LHCN-M2 (cell line): ENCODE data around the gene ACSS1. TPM values are rescaled to one million over a fixed set of nuclear protein-coding genes. Genes with fewer than 3 reads are reported as not detected.

Experiments
- DNase-seq: peaks from one replicate; pipeline ENCODE4 v3.0.0-alpha.2; 2012; ENCODE audit warnings: low read depth
- total RNA-seq: library from RNA; depleted of rRNA; stranded (reverse); fragments of >200 nt; gene quantifications from 2 replicates; pipeline ENCODE4 v1.2.3, GENCODE V29; 2014

ACSS1 gene
- total RNA-seq, 1 experiment from 2014 or later: 0.75 TPM

DNA sequence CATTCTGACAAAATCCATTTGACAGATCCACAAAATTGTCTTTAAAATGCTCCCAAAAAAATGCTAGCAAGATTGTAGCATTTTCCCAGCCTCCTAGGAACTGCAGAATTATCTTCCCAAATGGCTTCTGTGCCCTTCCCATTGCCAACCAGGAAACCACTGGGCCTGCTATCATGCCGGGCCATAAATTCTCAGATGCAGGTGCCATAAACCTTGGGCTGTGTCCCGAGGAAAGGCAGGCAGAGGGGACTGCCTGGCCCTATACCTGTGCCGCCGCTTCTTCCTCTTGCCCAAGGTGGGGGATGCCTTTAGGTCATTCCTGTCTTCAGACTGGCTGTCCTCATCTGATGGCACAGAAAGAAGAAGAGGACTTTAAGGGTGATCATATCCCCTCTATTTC lies 21.2 kb upstream of the ACSS1 start:
- no peak for DNase-seq

DNA sequence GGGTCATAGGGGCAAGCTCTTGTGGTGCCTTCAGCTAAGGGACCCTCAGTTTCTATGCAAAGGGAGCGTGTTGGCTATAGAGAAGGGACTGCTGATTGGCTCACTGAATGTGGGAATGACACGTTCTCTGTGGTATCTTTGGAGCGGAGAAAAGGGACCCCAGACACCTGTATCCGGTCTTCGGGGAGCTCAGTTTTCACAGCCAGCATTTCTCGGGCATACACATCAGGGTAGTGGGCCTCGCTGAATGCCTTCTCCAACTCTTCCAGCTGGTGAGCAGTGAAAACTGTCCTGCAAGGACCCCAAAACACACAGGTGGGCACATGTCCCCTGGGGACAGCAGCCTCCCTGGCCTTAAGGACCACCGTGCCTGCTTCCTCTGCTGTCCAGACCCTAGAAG lies 20.7 kb upstream of the ACSS1 start:
- no peak for DNase-seq

DNA sequence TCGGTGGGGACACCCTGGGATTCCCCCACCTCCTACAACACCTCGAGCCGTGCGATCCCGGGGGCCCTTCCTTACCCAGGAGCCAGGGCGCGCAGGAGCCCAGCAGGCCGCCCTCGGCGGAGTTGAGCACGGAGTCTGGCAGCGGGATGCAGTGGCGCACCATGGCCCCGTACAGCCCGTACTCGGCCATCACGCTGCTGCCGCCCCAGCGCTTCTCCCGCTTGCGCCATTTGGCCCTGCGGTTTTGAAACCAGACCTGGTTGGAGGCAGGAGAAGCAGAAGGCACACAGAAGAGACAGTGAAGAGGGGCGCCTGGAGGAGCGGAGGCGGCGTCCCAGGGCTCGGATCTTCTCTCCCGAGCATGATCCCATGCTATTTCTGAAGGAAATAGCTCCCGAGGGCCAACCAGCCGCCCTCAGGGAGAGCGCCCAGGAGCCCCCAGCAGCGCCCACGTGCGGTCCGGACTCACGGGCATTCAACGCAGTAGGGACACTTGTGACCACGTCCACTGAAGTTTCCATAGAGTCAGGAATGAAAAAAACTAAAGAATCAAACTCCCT lies 19.8 kb upstream of the ACSS1 start:
- no peak for DNase-seq

DNA sequence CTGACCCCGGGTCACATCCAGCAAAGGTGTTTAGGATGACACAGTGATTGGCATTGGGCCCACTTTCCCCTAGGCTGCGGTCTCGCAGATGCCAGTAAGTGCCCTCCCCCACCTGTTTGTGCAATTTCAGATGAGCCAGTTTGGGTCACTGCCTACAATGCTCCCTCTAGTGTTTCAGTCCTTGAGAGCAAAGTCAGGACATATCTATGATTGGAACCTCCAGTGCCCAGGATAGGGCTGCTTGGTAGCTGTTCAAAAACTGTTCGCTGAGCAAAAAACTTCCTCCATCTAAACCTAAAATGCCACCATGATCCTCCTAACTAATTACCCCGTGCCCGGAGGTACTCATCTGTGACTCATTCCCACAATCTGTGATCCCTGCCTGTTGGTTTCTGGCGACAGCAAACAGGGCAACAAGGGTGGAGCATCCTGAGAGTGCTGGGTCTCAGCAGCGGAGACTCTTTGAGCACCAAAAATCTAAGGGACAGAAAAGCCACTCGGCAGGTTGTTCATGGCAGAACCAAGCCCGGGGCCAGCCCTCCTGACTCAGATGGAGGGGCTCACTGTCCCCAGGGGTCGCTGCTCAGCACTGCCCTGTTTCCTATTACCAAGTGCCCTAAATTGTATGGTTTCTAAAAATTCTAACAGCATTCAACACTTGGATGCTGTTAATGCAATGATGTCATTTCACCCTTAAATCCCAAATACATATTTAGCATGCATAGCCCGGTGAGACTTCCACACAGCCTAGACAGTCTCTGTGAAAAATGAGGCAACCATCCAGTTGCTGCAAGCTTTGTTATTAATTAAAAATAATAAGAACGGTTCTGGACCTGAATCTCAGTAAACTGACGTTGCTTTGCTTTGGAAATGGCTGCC lies 19.0 kb upstream of the ACSS1 start:
- DNase-seq: peak; percentile 30

DNA sequence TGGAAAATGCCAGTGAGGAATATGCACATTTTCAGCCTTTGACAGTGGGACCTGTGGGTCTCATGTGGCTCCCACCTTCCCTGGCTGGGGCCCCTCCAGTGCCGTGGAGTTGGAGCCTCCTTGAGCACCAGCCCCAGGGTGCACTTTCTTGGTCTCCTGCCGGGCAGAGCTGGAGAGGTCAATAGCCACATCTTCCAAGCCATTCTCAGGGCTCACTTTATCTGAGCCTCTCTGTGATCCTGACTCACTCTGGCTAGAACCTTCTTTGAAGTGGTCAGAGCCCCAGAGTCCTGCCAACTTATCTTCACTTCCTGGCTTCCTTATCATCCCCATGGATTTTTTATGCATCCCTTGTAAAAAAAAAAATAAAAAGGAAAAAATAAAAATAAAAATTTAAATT lies 18.3 kb upstream of the ACSS1 start:
- no peak for DNase-seq

DNA sequence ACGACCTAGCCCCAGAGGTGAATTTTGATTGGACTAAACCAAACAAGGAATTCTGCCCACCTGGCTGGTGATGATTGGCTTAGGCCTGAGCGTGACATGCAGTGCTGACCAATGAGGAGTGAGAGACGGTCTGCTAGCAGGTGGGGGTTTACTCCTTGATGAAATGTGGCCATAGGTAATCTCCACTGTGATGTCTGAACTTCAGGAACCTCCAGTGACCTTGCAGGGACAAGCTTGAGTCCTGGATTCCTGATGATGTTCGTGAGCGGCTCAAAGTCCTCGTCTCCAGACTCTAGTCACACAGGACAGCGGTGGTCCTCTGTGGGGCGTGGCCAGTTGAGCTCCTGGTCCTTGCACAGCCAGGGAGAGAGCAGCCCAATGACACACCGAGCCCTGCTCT lies 15.6 kb upstream of the ACSS1 start:
- no peak for DNase-seq

DNA sequence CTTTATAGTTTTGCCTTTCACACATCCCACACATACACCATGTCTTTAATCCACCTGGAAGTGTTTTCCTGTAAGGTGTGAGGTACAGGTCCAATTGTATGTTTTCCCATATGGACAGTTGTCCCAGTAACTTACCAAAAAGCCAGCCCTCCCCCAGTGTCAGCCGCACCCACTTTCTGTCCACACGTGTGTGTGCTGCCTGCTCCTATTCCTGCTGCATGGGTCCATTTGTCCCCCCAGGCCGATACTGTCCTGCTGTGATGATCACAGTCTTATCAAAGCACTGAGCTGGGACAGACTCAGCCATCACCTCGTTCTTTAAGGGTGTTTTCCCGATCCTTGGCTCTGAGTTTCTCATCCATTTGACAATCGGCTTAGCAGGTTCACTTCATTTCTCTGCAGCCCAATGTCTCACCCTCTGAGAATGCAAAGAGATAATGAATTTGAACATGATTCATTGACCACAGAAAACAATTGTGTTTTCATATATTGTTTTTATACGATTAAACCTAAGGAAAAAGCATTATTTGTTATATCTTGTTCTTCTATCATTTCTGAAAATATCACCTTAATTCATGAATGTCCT lies 14.4 kb upstream of the ACSS1 start:
- no peak for DNase-seq

DNA sequence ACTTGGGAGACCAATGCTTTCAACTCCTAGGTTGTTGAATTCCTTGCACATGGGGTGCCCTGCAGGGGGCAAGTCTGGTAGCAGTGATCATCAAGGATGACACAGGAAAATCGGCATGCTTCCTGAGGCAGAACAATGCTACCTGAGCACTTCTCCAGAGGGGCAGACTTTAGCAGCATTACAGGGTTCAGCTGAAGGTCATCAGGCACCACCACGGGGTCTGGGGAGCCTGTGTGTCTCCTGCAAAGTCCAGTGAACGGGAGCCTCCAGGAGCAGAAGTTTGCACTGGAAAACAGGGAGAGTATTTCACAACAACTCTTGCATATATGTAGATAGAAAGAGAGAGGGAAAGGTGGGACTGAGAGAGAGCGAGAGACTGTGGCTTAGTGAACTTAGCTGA lies 13.8 kb upstream of the ACSS1 start:
- DNase-seq: no peak

DNA sequence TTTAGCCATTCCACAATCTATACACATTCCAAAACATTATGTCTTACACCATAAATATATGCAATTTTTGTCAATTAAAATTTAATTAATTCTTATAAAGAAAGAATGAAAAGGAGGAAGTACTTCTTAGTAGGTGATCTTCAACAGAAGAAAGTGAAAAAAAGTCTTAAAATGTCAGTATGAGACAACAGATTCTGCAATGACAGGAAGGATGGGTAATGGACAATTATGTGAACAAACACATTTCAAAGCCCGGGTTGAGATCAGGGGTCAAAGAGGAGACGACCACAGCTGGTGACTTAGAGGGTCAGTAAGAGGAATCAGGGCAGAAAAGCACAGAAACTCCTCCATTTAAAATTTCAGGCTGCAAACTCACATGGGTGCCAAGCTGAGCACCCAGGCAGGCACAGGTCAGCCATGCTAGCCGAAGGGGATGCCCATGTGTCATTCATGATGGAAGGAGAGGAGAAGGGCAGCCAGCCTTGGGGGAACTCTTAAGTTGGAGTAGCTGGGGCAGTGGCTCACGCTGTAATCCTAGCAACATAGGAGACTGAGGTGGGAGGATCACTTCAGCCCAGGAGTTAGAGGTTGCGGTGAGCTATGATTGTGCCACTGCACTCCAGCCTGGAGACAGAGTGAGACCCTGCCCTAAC lies 13.0 kb upstream of the ACSS1 start:
- DNase-seq: no peak

DNA sequence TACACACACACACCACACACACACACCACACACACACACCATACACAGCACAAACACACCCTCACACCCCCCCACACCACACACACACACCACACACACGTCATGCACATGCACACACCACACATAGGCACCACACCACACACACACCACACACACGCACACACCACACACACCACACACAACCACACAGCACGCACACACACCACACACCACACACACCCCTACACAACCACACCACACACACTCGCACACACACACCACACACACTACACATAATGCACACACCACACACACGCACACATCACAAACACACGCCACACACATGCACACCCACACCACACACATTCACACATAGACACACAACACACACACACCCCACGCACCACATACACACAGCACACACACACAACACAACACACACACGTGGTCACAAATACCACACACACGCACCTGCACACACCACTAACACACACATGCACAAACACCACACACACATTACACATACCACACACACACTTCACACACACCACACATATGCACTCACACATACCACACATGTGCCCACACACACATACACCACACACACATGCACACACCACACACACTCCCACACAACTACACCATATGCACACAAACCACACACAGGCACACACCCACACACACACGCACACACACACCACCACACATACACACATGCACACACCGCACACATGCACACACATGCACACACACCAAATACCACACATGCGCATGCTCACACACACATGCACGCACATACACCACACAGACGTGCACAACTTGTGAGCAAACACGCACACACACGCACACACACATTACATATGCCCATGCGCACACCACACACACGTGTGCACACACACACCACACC lies 9.4 kb upstream of the ACSS1 start:
- no peak for DNase-seq

DNA sequence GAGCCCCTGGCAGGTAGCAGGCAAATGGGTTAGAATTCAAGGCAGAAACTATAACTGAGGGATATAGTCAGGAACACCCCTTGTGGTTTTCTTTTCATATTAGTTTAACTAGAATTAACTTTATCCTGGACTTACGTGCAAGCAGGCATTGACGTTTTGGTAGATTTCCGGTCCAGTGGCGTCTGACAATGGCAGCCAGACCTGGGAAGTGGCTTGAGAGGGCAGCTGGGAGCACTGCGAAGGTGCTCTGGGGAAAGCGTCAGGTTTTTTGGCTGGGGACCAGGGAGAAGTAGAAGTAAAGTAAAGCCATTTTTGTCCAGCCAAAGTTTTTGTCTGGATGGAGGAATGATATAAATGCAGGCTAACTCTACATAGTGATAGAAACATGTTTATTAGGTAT lies 8.4 kb upstream of the ACSS1 start:
- DNase-seq: no peak

DNA sequence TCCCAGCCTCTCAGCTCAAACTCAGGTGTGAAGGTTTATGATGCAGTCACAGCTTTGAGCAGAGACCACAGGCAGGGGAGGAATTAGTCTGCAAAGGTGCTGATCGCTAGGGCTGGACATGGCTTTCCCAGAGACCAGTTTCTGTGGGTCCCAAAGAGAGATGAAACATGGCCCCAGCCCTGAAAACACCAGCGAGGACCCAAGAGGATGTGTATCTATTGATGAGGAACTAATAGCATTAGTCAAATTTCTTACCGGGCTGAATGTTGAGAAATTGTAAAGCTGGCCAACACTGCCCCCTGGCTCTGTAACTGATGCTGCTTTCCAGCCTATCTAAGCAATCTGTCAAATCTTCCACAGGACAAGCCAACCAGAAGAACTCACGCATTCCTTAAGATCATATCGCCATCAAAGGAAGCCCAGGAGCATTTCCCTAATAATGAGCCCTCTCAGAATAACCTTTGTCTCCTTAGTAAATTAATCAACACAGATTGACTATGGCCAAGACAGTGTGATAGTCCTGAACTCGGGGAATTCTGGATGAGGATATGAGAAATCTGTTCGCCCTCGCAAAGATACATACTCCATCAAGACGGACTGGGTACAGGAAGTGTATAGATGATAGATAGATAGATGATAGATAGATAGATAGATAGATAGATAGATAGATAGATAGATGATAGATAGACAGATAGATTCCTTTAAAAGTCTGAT lies 7.8 kb upstream of the ACSS1 start:
- DNase-seq: peak; percentile 50

DNA sequence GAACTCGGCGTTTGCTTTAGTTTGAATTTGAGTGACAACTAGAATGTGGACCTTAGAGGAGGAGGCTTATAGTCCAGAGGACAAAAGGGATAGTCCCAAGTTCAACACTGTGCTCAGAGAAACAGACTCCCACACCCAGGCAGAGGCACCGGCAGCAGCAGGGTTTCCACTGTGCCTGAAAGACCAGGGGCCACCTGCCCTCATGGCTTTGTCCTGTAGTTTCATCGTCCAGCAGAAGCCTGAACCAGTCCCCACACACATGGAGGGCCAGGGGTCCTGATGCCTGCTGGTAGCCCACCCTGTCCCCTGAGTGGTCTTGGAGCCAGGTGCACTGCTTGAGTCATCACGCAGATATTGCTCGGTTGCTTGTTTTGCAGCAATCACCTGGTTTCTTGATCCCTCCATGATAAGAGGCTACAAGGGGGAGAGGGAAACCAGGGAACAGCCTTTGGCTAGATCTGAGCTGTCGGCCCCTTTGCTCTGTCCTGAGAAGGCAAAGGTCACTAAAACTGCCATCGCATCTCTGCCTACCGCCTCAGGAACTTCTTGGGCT lies 7.2 kb upstream of the ACSS1 start:
- no peak for DNase-seq

DNA sequence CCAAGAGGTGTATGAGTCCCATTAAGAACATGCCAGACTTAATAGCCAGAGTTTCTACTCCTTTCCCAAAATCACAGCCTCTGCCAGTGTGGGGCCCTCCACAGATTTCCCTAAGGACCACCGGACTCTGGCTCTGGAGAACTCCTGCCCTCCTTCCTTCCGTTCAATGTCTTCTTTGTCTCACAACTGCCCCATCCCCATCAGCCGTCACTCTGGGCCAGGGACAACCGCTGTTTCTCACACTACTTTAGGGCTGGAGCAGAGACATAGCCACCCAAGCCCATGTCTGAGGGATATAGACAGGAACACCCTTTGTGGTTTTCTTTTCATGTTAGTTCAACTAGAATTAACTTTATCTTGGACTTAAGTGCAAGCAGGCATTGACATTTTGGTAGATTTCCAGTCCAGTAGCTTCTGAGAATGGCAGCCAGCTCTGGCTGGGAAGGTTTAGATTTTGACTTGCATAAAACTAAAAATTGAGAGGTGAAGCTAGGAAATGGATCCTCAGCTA lies 6.7 kb upstream of the ACSS1 start:
- no peak for DNase-seq

DNA sequence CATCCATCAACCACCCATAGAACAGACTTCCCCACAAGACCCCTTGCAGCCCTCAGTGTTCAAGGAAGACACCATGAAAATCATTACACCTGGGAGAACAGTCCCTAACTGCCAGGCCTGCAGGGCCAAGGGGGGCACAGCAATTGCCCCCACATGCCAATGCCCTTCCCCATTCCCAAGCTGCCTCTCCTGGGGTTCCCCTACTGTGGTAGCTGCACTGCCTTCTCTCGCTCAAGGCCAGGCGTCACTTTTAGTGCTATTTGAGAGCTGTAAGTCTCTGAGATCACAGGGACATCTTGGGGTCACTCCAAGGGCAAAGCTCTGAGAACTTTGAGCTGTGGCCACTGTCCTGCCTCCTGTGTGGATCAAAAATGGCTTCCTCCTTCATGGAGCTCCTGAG lies 6.0 kb upstream of the ACSS1 start:
- no peak for DNase-seq

DNA sequence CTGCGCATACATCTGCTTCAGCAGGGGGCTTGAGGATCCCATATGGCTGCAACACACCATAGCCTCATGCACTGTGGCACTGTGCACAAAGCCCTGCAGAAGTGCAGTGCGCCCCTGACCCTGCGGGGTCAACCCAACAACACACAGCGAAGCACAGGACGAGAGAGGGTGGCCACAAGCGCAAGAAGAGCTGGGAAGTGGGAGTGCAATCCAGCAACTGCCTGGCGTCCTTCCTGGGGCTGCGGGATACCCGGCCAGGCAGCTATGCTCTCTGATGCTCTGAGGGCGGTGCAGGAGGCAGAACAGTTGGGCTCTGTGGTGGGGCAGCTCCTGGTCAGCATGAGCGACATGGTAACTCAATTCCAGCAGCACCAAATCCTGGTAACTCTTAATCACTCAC lies 5.6 kb upstream of the ACSS1 start:
- DNase-seq: no peak

DNA sequence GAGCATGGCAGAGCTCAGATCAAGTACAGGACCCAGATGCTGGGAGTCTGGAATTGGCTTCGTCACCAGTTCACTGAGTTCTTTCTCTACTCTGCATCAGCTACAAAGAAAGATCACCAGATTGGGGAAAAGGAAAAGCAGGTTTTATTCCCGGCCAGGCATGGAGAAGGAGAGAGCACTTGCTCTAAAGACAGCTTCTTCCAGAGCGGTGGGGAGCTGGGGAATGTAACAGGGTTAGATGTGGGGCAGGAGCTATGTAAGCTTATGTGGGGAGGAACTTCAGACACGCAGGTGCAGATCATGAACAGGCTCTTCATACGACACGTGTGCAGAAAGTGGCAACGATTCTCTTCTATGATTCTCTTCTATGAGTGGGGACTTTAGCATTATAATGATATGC lies 4.9 kb upstream of the ACSS1 start:
- no peak for DNase-seq

DNA sequence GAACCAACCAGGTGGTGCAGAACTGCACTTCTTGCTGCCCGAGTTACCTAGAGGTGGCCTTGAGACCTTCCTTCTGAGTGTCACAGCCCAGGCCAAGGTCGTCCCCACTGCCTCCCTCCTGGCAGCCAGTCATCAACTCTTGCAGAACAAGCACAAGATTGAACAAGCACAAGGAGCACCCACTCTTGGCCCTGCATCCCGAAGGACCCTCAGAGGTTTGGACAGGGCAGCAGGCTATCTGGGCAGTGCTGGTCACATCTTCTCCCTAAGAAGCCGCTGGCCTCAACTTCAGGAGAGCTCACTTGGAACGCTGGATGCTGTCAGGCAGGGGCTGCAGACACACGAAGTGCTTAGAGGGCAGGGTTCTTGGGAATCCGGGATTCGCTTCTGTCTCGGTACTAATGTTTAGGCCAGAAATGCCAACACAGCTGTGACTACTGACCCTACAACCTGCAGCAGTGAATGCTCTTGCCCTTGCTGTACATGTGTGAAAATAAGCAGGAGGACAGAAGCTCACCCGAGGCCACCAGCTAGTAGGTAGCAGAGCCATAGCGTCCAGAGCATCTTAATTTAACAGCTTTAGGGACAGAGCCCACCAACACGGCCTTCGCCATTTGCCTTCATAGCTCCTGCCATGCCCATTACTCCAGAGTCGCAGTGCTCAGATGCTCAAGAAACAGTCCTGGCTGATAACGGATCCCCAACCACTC lies 4.0 kb upstream of the ACSS1 start:
- DNase-seq: no peak

DNA sequence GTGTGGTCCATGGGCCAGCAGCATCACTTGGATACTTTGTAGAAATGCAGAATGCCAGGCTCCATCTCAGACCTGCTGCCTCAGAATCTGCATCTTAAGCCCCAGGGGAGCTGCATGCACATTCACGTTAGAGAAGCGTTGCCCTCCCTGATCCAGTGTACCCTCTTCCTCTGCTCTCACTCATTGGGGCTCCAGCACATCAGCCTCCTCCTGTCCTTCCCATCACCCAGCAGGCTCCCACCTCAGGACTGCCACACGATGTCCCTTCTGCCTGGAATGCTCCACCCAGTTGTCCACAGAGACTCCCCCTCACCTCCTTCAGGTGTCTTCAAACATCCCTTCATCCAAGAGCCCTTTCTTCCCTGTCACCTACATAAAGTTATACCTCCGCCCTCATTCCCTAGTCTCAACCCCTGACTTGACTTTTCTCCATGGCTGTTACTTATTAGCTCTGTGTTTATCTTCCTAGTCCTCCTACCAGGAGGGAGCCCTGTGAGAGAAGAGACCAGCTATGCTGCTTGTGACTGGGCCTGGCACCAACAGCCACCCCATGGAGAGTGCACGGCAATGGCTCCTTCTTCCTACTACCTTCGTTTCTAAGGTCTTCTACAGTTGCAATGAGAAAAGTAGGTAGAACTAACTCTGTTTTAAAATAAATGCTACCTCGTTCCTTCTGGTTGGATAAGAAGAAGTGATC lies 3.3 kb upstream of the ACSS1 start:
- no peak for DNase-seq
